ENCODE measurements around the gene GAL3ST2.

The GAL3ST2 gene

DNA sequence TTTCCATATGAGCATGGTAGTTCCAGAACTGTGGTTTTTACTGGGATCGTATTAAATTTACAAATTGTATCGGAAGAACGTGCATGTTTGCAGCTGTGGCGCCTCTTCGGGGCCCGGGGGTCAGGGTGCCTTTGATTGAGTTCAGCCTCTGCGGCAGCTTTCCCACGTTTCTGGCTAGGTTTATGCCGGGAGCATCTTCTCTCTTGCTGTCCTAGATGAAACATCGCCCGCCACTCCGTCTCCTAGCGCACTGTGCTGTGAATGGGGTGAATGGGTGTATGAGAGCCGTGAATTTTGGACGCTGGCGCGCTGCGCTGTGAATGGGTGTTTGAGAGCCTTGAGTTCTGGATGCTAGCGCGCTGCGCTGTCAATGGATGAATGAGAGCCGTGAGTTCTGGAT lies 69.8 kb downstream of the GAL3ST2 start:
- no peak for DNase-seq (ENCODE audit: low spot score)

DNA sequence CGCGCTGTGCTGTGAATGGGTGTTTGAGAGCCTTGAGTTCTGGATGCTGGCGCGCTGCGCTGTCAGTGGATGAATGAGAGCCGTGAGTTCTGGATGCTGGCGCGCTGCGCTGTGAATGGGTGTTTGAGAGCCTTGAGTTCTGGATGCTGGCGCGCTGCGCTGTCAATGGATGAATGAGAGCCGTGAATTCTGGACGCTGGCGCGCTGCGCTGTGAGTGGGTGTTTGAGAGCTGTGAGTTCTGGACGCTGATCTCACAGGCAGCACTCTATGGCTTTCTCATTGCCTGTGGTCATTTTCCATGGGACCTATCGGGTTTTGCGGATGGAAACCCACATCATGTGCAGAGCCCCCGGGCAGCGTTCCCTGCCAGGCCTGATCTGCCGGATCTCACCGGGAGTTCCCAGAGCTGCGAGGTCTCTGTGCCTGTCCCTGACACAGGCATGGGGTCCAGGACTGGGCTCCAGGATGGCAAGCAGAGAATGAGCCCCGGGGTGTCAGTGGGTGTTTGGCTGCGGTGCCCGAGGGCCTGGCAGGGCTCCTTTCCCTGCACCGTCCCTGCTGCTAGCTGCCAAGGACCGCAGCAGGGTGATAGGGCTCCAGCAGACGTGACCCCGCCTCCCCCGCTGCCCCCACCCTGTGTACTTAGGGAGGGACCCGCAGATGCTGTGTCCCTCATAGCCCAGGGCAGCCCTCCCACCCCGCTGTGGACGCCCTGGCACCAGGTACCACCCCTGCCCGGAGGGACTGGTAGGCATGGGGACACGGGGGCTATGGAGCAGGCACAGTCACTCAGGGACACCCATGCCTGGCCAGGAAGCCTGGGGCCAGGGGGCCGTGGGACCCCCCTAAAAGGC lies 72.4 kb downstream of the GAL3ST2 start:
- DNase-seq (ENCODE audit: low spot score), result no peak

DNA sequence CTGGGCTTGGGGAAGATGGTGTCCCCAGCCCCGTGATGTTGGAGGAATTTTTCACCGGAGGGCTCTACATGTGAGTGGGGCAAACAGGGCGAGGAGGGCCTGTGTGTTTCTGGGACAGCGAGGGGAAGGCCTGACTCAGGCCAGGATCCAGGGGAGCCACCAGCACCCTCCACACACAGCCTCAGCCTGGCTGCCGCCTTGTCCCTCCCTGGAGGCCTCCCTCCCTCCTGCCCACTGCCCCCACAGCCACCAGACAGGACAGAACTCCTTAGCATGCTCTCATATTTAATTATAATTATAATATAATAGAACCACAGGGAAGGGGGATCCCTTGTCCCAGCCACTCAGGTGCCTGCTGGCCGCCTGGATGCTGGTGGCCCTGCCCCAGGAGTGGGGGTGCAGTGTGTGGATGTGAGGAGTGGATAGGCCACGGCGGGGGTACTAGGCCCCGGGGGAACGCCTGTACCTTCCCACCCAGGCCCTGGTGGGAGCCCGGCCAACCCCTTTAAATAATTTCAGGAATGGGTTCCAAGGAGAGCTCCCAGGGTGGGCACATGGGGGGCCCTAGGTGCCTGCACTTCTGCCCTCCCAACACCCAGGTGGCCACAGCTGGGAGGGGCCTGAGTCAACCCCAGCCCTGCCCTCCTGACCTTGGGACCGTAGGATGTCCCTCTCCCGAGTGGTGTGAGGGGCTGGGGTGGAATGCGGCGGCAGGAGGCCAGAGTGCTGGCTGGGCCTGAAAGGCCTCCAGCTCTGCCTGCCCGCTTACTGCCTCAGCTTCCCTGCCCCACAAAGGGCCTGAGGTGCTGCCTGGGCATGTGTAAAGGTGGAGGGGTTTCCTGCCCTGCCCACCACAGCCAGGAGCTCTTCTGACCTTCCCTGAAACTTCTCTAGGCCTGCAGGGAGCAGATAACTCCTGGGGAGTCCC lies 73.3 kb downstream of the GAL3ST2 start:
- DNase-seq (ENCODE audit: low spot score), result no peak

DNA sequence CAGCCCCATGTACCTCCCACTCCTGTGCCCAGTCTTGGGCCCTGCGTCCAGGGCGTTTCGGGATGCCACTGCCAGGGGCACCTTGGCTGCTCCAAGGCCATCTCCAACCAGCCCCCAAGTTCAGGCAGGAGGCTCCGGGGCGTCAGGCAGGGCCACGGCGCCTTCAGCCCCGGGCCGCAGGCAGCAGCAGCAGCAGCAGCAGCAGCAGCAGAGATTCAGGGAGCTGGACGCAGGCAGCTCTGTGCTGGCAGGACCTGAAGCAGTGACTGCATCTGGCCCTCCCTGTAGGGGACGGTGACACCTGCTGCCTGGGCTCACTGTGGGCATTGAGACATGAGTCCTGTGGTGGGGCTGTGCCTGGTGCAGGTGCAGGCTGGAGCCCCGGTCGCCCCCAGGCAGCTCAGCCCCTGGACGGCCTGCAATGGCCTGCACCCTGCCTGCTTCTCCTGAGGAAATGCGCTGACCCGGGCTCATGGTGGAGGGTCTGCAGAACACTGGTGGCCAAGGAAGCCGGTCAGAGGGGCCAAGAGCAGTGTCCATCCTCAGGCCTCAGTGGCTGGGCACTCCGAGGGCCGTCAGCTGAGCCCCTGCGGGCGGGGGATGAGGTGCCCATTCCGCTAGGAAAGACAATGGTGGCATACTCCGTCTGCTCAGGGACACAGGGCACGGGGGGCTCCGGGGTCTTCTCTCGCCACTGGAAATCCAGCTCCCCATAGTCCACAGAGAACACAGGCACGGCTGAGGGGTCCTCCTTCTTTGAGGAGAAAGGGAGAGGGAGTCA lies 74.1 kb downstream of the GAL3ST2 start:
- DNase-seq (ENCODE audit: low spot score), result no peak

DNA sequence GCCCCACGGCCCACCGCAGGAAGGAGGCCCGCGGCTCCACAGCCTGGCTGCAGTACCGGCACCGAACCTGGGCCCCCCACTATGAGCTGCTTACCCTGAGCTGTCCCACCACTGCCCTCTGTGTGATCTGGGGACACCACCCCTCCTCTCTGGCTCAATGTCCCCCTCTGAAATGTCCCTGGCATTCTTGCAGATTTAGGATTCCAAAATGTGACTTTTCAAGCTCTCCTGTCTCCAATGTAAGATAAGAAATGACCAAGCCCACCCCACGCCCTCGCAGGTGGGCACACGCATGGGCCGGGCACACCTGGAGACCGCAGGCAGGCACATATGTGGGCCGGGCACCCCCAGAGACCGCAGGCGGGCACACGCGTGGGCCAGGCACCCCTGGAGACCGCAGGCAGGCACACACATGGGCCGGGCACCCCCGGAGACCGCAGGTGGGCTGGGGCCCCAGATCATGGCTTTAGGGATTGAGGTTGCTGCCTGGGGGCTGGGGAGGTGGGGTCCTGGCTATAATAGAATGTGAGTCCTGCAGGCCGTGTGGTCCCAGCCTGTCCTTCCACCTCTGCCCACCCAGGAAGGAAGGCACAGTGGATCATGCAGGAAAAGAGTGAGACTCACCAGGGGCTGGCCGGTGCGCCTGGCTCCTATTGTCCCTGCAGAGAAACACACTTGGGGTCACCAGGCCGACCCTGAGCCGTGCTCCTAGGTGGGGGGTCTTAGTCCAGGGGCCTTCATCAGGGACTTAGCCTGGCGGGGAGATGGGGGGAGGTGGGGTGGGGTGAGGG lies 74.9 kb downstream of the GAL3ST2 start:
- no peak for DNase-seq (ENCODE audit: low spot score)

DNA sequence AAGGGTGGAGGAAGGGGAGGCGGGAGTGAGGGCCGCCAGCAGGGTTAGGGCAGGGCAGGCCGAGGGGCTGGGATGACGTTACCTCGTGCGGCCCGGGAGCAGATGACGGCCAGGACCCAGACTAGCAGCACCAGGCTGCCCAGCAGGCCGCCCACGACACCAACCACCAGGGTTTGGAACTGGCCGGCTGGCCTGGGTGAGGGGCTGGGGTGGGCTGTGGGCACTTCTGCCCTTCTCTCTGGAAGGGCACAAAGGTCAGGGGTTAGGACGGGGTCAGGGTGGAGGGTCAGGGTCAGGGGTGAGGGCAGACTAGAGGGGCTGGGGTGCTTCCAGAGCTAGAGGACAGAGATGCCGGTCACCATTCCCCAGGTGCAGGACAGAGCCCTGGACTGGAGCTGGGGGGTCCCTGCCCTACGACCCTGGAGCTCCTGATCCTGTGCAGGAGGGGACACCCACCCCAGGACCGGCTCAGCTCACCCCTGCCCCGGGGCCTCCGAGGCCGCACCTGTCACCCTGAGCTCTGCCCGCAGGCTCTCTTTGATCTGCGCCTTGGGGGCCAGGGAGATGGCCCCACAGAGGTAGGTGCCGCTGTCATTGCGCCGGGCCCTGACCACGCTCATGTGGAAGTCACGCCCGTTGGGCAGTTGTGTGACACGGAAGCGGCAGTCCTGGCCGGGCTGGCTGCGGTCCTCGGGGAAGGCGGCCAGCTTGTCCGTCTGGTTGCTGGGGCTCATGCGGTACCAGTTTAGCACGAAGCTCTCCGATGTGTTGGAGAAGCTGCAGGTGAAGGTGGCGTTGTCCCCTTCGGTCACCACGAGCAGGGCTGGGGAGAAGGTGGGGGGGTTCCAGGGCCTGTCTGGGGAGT lies 75.7 kb downstream of the GAL3ST2 start:
- DNase-seq (ENCODE audit: low spot score), result no peak

DNA sequence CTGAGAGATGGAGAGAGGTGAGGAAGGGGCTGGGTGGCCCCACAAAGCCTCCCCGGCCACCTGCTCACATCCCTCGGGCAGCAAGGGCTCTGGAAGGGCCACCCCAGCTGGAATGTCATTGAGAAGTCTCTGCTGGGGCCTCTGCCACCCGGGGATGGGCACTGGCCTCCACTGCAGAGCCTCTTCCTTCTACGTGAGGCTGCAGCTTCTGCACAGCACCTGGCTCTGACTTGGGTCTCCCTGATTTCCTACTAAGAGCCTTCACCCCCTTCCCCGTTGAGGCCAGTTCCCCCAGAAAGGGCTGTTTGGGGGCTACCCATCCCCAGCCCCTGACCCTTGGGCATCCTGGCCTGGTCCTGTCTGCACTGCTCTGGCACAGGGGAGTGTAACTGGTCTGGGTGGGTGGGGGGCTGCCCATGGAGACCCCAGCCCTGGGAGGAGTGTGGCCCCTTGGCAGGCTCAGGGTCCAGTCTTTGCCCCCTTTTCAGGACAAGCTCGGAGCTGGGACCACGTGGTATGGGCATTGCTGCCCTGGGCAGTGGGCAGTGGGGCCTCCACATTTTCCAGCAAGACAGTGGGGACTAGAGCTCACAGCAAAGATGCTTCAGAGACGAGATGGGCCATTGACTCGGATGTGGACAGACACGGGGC lies 76.5 kb downstream of the GAL3ST2 start:
- no peak for DNase-seq (ENCODE audit: low spot score)
